Liver (tissue), 3 donors: ENCODE measurements around the gene COA8.

Source experiments
- ATF3 ChIP-seq: IDR thresholded peaks from 2 replicates; pipeline ENCODE4 v1.6.1; 2016; ENCODE audit warnings: antibody characterized with exemption
- EGR1 ChIP-seq, 2 donors: IDR thresholded peaks; 2 replicates each; pipeline ENCODE4 v1.6.1; 2016 to 2018; ENCODE audit warnings: antibody characterized with exemption in 2 of 2, low read depth in 2 of 2
- GABPA ChIP-seq, 2 donors: IDR thresholded peaks in 1 of 2; conservative IDR thresholded peaks in 1 of 2; 2 replicates each; pipeline ENCODE4 v1.6.1; 2016; ENCODE audit warnings: antibody characterized with exemption in 2 of 2, mild to moderate bottlenecking in 1 of 2, moderate library complexity in 1 of 2
- HNF4A ChIP-seq, 2 donors: conservative IDR thresholded peaks; 2 replicates each; pipeline ENCODE4 v1.6.1; 2016; ENCODE audit warnings: antibody characterized with exemption in 2 of 2, mild to moderate bottlenecking in 2 of 2
- RAD21 ChIP-seq, 2 donors: IDR thresholded peaks; 2 replicates each; pipeline ENCODE4 v1.6.1; 2016; ENCODE audit warnings: antibody characterized with exemption in 2 of 2, mild to moderate bottlenecking in 2 of 2
- REST ChIP-seq: IDR thresholded peaks from 2 replicates; pipeline ENCODE4 v1.6.1; 2016; ENCODE audit warnings: antibody characterized with exemption, mild to moderate bottlenecking
- SP1 ChIP-seq: IDR thresholded peaks from 2 replicates; pipeline ENCODE4 v1.6.1; 2018; ENCODE audit warnings: antibody characterized with exemption, mild to moderate bottlenecking
- TAF1 ChIP-seq: conservative IDR thresholded peaks from 2 replicates; pipeline ENCODE4 v1.6.1; 2016; ENCODE audit warnings: antibody characterized with exemption, mild to moderate bottlenecking
- YY1 ChIP-seq: IDR thresholded peaks from 2 replicates; pipeline ENCODE4 v1.6.1; 2016; ENCODE audit warnings: antibody characterized with exemption, mild to moderate bottlenecking
- TF ChIP-seq, protein P1 (sequence below): fragments of 150-350 bp; IDR thresholded peaks from 2 replicates; pipeline ENCODE4 v1.5.1; 2017; ENCODE audit warnings: improper control_type of control experiment, low read depth, low read length; ENCODE audit not compliant: missing input control
- donor health status: healthy.
- donor health status: healthy.

DNA sequence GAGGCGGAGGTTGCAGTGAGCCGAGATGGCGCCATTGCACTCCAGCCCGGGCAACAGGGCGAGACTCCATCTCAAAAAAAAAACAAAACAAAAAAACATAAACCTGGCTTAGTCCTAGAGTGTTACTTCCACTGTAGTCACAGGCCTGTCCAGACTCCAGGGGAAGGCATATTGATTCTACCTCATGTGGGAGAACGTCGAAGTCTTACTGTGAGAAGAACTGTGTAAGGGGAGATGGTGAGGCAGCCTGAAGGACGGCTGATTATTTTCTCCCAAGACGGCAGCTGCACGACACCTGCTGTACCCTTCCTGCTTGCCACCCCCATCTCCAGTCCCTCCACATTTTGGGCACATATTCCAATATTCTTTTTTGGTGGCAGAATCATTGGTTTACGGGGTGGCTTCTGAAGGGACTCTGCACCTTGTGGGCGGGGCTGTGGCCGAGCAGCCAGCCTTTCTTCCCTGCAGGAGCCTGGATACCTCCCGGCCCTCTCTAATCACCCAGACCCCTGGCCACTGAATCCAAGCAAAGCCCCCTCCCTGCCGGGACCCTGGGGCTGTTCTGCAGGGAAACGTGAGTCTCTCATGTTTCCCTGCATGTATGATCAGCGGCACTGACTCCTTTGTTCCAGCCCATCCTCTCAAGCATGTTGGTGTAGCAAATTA is 54.0 kb downstream of the COA8 start:
- TF ChIP-seq SP1 (no peak), YY1 (no peak), EGR1 (IDR thresholded peaks at IDR 0.05; ENCODE audit: low read depth in 2 of 2) (no peak), ATF3 (no peak), REST (no peak), GABPA (IDR thresholded peaks at IDR 0.05 in 1 of 2, conservative IDR thresholded peaks at IDR 0.05 in 1 of 2) (no peak), HNF4A (conservative IDR thresholded peaks at IDR 0.05) (no peak), TAF1 (no peak), RAD21 (IDR thresholded peaks at IDR 0.05) (no peak)
- TF ChIP-seq, protein P1, sequence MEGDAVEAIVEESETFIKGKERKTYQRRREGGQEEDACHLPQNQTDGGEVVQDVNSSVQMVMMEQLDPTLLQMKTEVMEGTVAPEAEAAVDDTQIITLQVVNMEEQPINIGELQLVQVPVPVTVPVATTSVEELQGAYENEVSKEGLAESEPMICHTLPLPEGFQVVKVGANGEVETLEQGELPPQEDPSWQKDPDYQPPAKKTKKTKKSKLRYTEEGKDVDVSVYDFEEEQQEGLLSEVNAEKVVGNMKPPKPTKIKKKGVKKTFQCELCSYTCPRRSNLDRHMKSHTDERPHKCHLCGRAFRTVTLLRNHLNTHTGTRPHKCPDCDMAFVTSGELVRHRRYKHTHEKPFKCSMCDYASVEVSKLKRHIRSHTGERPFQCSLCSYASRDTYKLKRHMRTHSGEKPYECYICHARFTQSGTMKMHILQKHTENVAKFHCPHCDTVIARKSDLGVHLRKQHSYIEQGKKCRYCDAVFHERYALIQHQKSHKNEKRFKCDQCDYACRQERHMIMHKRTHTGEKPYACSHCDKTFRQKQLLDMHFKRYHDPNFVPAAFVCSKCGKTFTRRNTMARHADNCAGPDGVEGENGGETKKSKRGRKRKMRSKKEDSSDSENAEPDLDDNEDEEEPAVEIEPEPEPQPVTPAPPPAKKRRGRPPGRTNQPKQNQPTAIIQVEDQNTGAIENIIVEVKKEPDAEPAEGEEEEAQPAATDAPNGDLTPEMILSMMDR, result no peak
